ENCODE results near the gene ZSCAN21.

Gene ZSCAN21

GRCh38 chr7:100107890-100108289, 58.3 kb downstream of the ZSCAN21 start:
- H3K36me3 ChIP-seq (replicated peaks): peaks cover 40% of the 10 kb centered on the region
- H3K27me3 ChIP-seq (replicated peaks): no peaks in the 10 kb centered on the region
- no peak for DNase-seq
- H3K27ac ChIP-seq: no peak overlapping the region
- TF ChIP-seq, protein P1, sequence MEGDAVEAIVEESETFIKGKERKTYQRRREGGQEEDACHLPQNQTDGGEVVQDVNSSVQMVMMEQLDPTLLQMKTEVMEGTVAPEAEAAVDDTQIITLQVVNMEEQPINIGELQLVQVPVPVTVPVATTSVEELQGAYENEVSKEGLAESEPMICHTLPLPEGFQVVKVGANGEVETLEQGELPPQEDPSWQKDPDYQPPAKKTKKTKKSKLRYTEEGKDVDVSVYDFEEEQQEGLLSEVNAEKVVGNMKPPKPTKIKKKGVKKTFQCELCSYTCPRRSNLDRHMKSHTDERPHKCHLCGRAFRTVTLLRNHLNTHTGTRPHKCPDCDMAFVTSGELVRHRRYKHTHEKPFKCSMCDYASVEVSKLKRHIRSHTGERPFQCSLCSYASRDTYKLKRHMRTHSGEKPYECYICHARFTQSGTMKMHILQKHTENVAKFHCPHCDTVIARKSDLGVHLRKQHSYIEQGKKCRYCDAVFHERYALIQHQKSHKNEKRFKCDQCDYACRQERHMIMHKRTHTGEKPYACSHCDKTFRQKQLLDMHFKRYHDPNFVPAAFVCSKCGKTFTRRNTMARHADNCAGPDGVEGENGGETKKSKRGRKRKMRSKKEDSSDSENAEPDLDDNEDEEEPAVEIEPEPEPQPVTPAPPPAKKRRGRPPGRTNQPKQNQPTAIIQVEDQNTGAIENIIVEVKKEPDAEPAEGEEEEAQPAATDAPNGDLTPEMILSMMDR (IDR thresholded peaks at IDR 0.05; ENCODE audit: low read depth, low read length, missing control alignments): no peak
- no peak overlapping the region for H3K4me3 ChIP-seq (ENCODE audit: low read depth, low read length)
- in situ Hi-C loops (cut with HindIII; ENCODE audit: low pct_ligation_motif_present, low sequenced_read_pairs): no loop called here

DNA sequence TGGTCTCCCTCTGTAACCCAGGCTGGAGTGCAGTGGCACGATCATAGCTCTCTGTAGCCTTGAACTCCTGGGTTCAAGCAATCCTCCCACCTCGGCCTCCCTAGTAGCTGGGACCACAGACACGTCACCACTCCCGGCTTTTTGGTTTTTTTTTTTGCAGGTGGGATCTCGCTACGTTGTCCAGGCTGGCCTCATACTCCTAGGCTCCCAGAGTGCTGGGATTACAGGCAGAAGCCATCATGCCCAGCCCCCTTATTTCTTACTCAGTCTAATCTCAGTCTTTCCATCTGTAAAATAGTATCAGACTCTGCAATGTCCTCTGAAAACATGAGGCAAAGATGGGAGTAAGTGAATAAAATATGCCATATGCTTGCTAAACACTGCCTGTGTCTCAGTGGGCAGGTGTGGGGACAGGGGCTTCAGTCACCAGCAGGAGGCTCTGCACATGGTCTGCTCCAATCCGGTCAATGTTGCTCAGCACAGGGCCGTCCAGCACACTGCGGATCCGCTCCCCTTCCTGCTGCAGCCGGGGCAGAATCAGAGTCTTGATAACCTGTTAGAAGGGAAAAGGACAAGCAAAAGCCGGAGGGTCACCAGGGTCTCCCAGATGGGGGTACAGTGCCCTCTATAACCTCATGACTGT, 60.1 kb downstream of the ZSCAN21 start:
- Histone ChIP-seq H3K27ac (no peak overlapping the region), H3K36me3 (replicated peaks) (peaks cover 50% of the 10 kb centered on the region), H3K4me3 (ENCODE audit: low read depth, low read length) (no peak overlapping the region), H3K27me3 (replicated peaks) (no peaks in the 10 kb centered on the region)
- TF ChIP-seq, protein P1 (IDR thresholded peaks at IDR 0.05; ENCODE audit: low read depth, low read length, missing control alignments): peak; percentile 43
- in situ Hi-C loops (cut with HindIII; ENCODE audit: low pct_ligation_motif_present, low sequenced_read_pairs): no loop called here
- no peak for DNase-seq

DNA sequence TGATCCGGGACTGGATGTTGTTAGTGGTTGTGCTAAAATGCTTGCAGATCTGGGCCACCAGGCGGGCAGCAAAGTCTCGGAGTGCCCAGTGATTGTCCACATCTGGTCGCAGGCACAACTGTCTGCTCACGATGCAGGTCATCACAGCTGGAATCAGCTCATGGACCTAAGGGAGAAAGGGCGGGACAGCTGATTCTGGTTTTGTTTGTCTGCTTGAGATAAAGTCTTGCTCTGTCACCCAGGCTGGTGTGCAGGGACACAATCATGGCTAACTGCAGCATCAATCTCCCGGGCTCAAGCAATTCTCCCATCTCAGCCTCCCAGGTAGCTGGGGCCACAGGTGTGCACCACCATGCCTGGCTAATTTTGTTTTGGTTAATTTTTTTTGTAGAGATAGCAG, 61.6 kb downstream of the ZSCAN21 start:
- TF ChIP-seq, protein P1 (IDR thresholded peaks at IDR 0.05; ENCODE audit: low read depth, low read length, missing control alignments): no peak
- no peak for DNase-seq
- Histone ChIP-seq H3K27me3 (replicated peaks) (no peaks in the 10 kb centered on the region), H3K4me3 (ENCODE audit: low read depth, low read length) (no peak overlapping the region), H3K36me3 (replicated peaks) (peaks cover 50% of the 10 kb centered on the region), H3K27ac (no peak overlapping the region)
- in situ Hi-C loops (cut with HindIII; ENCODE audit: low pct_ligation_motif_present, low sequenced_read_pairs): no loop called here

- H3K4me3 ChIP-seq (ENCODE audit: low read depth, low read length): no peak overlapping the region
- in situ Hi-C loops (cut with HindIII; ENCODE audit: low pct_ligation_motif_present, low sequenced_read_pairs): no loop called here
- no peaks in the 10 kb centered on the region for H3K27me3 ChIP-seq (replicated peaks)
- DNase-seq: no peak
- peaks cover 45% of the 10 kb centered on the region for H3K36me3 ChIP-seq (replicated peaks)
- TF ChIP-seq, protein P1 (IDR thresholded peaks at IDR 0.05; ENCODE audit: low read depth, low read length, missing control alignments): no peak
- H3K27ac ChIP-seq: no peak overlapping the region
Observed at GRCh38 chr7:100111914-100112313, 62.3 kb downstream of the ZSCAN21 start.

All from brain microvascular endothelial cell (primary cell).